GM18951 (cell line): ENCODE results near the gene ADAM8.

Experiments
- POLR2A ChIP-seq: IDR thresholded peaks from 4 replicates; pipeline ENCODE4 v1.6.1; 2011; ENCODE audit warnings: mild to moderate bottlenecking; ENCODE audit not compliant: insufficient read length, insufficient read depth; ENCODE audit errors: extremely low read depth
- in situ Hi-C: fragments of 300-500 bp; cut with MboI; formaldehyde crosslinking; loops from one replicate; pipeline ENCODE4 v1.12.0; 2022; ENCODE audit warnings: low sequenced_read_pairs, mixed read lengths, inconsistent platforms; ENCODE audit not compliant: unreplicated experiment

The ADAM8 gene

DNA sequence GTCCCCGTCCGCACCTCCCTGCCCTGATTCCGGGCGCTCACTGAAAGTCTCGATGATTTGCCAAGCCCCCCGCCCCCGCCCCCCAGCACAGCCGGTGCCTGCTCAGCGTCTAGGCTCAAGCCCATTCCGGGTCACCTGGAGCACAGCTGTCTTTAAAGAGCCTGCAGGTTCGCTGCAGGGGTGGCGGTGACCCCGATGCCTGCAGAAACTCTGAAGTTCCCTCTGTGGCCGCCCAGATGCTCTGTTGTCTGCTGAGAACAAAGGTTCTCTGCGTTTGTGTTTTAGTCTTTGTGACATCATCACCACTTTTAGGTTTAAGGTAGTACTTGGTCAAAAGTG lies 38.2 kb downstream of the ADAM8 start:
- in situ Hi-C loops: loop anchor here (25.0 kb wide), 1 partner anchor 326 kb away; no protein-coding TSS in a partner anchor
- TF ChIP-seq POLR2A: no peak

DNA sequence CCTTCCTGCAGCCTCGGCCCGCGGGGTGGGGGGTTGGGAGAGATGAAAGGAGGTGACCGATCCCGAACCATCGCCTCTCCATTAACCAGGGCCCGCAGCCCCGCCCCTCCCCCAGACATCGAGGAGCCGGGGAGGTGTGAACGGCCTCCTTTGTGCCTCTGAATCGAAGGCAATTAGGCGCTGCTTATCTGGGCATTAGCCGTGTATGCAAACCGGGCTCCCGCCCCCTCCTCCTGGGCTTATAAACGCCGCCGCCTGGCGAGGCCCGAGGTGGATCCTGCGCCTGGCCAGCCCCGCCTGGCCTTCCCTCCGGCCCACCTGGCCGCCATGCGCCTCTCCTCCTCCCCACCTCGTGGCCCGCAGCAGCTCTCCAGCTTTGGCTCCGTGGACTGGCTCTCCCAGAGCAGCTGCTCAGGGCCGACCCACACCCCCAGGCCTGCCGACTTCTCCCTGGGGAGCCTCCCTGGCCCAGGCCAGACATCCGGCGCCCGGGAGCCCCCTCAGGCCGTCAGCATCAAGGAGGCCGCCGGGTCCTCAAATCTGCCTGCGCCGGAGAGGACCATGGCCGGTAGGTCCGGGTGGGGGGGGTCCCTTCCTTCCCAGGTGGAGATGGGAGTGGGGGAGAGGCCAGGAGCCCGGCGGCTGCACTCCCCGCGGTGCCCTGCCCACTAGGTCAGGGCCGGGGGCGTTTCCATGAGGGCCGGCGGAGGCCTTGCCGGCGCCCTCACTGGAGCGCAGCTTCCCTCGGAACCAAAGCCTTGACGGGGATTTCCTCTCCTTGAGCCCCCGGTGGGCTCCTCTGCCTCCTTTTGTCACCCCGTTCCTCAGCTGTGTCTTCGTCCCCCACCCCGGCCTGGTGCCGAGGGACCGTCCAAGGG lies 38.8 kb downstream of the ADAM8 start, which contains the start of gene VENTX:
VENTX (plus strand) TSS at position 268 of the 878 bp plus-strand sequence; CDS start at position 328, 60 bp downstream.
- TF ChIP-seq POLR2A: no peak
- in situ Hi-C loops: loop anchor here (25.0 kb wide), 1 partner anchor 326 kb away; no protein-coding TSS in a partner anchor

DNA sequence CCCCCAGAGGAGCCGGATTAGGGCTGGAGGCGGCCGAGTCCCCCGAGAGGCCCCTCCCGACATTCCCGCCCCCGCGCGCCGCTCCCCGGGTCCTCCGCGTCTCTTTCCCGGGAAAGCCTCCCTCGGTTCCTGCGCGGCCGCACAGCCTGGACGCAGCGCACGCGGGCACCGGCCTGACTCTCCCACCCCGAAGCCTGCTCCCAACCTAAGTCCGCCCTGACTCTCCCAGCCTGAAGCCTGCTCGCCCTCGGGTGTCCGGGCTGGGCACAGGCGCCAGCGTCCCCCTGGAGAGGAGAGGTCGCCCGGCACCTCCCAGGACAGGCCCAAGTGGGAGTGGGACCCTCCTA lies 39.5 kb downstream of the ADAM8 start:
- in situ Hi-C loops: loop anchor here (25.0 kb wide), 1 partner anchor 325 kb away; no protein-coding TSS in a partner anchor
- no peak for TF ChIP-seq POLR2A

DNA sequence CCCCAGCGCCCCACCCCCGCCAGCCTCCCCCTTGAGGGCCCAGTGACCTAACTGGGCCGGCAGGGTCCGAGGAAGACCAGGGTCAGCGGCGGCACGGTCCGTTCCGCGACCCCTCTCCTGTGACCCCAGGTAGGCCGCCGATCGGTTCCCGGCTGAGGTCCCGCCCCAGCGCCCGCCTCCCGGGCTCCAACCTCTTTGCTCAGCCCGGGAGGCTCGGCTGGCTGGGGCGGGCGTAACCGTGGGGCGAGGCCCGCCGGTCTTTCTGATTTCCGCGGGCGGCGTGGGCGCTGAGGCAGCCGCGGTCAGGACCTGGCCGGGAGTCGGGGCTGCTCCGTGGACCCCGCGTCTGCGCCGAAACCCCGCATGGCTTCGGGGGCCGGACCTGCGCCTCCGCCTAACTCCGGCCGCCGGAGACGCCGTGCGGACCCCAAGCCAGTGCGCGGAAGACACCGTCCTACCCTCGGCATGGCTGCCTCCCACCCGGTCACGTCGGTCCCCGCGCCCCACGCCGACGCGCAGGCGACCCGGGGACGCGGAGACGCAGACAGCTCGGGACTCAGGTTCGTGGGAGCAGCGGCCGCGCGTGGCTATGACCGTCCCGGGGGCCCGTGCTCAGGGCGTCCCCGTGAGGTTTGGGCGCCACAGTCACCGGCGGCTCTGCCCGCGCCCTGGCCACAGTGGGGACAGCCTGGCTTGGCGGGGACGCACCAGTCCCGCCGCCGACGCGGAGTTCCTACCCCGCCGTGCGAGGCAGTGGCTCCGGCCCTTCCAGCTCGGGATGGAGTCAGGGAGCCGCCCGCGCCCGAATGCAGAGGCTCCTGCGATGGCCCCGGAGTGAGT lies 40.0 kb downstream of the ADAM8 start:
- TF ChIP-seq POLR2A: no peak
- in situ Hi-C loops: loop anchor here (25.0 kb wide), 1 partner anchor 324 kb away; no protein-coding TSS in a partner anchor

DNA sequence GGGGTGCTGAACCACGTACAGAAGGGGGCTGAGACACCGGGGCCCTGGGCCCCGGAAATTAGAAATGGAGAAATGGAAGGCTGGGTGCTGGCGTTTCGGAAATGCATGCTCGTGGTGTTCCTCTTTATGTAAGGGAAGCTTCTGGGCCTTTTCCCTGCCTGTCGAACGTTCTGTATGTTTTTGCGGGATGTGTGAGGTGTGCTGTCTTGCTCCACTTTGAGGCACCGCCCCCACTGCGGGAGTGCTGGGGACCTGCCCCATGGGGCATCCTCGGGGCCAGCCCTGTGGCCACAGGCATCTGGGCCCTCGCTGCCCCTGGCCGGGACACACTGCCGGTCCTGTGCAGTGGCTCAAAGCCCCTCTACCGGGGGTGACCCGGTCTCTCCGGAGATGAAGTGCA lies 40.7 kb downstream of the ADAM8 start:
- no peak for TF ChIP-seq POLR2A
- in situ Hi-C loops: loop anchor here (25.0 kb wide), 1 partner anchor 324 kb away; no protein-coding TSS in a partner anchor

DNA sequence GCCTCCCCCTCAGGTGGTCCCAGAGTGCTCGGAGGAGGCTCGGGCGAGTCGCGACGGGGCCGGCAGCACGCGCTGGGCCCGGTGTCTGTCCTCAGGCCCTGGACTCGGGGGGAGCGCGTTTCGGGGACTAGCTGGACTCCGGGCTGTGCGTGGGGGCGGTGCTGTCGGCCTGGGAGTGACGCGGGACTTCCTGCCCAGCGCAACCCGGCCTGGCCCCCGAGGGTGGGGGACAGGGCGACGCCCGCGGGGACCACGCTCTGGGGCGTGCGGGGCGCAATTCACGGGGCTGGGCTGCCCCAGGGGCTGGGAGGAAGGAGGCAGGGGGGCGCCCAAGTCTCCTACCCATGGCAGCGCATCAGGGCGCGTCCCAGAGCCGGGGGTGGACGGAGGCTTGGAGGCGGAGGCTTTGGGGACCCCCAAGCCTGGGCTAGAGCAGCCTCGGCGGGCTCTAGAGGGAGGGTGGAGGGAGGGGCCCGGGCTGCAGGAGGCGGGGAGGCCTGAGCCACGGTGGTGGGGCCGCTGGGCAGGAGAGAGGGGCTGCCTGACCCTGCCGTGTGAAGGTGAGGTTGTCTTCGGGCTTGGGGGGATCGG lies 41.3 kb downstream of the ADAM8 start:
- in situ Hi-C loops: loop anchor here (25.0 kb wide), 1 partner anchor 323 kb away; no protein-coding TSS in a partner anchor
- no peak for TF ChIP-seq POLR2A

DNA sequence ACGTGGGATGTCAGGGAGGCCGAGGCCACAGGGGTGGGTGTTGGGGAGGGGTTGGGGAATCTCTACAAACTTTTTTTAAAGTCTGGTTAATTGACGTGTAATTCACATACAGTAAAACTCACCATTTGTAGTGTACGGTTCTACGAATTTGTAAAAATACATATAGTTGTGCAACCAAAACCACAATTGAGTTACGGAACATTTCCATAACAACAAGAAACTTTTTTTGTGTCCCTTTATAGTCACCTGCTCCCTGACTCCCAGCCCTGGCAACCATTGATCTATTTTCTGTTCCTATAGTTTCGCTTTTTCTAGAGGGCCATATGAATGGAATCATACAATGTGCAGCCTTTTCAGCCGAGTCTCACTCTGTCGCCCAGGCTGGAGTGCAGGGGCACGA lies 41.9 kb downstream of the ADAM8 start:
- in situ Hi-C loops: loop anchor here (25.0 kb wide), 1 partner anchor 322 kb away; no protein-coding TSS in a partner anchor

DNA sequence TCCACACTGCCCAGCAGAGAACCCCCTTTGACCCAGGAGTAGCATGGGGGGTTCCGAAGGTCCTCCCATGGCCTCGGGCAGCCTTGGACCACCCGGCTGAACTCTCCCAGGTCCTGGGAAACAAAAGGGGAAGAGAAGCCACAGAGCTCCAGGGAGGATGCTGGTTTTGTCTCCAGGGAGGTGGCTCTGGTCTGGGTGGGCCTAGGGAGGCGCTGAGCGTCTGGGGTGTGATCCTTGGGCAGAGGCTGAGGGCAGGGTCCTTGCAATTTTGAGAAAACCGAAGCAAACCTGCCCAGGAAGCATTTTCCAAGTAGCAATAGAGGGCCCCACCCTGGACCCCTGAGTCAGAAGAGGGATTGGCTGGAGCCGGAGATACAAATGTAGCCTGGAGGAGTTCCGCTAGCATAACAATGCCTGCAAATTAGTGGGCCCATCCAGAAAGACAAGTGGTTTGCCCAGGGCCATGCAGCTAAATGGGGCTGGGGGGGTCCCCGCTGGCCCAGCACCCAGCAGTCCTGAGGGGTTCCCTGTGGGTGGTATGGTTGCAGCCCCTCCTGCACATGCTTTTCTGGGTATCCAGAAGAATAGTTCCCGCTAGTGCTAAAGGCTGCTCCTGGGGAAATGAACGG lies 44.6 kb downstream of the ADAM8 start:
- in situ Hi-C loops: loop anchor here (25.0 kb wide), 1 partner anchor 320 kb away; no protein-coding TSS in a partner anchor
- TF ChIP-seq POLR2A: no peak

DNA sequence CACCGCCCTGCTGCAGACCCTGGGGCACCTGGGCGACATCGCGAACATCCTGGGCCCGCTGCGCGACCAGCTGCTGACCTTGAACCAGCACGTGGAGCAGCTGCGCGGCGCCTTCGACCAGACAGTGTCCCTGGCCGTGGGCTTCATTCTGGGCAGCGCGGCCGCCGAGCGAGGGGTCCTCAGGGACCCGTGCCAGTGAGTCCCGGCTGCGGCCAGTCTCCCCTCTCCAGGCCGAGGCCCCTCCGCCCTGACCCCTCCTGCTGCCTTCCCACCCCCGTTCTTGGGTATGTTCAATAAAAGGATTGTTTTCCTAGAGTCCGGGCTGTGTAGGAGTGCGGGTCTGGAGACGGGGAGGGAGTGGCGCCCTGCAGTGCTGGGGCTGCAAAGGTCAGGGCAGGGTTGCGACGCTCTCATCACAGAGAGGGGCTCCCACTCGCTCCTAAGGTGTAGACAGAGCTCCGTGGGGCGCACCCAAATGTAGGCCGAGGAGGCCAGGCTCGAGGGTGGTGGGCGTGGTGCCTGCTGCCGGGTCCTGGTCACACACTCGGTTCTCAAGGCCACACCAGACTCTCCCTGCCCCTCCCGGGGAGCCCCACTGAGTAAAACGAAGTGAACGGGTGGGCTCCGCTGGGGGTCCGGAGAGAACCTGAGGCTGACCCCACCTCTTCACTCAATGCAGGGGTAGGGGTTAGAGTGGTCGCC lies 45.3 kb downstream of the ADAM8 start:
- in situ Hi-C loops: loop anchor here (25.0 kb wide), 1 partner anchor 319 kb away; no protein-coding TSS in a partner anchor
- TF ChIP-seq POLR2A: no peak

DNA sequence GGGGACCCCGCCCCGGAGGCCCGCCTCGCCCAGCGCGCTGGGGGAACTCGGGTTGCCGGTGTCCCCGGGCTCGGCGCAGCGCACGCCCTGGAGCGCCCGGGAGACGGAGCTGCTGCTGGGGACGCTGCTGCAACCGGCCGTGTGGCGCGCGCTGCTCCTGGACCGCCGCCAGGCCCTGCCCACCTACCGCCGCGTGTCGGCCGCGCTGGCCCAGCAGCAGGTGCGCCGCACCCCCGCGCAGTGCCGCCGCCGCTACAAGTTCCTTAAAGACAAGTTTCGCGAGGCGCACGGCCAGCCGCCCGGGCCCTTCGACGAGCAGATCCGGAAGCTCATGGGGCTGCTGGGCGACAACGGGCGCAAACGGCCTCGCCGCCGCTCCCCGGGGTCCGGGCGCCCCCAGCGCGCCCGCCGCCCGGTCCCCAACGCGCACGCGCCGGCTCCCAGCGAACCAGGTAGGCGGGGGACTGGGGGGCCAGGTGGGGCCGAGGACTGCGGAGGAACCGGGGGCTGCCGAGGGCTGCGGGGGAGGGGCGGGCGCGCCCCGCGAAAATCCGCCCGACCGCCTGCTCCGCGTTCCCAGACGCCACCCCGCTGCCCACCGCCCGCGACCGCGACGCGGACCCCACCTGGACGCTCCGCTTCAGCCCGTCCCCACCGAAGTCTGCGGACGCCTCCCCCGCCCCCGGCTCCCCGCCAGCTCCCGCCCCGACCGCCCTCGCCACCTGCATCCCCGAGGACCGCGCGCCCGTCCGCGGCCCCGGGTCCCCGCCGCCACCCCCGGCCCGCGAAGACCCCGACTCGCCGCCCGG lies 46.1 kb downstream of the ADAM8 start:
- in situ Hi-C loops: loop anchor here (25.0 kb wide), 1 partner anchor 318 kb away; no protein-coding TSS in a partner anchor
- TF ChIP-seq POLR2A: no peak

DNA sequence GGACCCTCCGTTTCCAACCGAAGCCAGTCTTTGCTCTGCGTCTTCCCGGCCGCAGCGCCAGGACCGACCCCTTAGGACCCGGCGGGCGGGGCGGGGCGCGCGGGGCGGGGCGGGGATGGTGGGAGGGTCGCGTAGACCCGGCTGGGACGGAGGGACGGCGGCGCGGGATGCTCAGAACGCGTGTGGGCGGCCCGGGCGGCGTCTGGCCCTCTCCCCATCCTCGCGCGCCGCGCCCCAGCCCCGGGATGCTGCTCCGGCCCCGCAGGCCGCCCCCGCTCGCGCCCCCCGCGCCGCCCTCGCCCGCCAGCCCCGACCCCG lies 46.7 kb downstream of the ADAM8 start, which contains the start of gene UTF1:
UTF1 (plus strand) TSS at position 174 of the 318 bp plus-strand sequence; CDS start at position 246, 72 bp downstream.
- no peak for TF ChIP-seq POLR2A
- in situ Hi-C loops: loop anchor here (25.0 kb wide), 1 partner anchor 318 kb away; no protein-coding TSS in a partner anchor
